CD4-positive, alpha-beta T cell treated with Interleukin-15 for 4 hours (primary cell): ENCODE data around the gene DUSP18.

ENCODE experiments used
- DNase-seq: peaks from one replicate; pipeline ENCODE4 v3.0.0-alpha.2; 2020; ENCODE audit warnings: low spot score

Gene DUSP18

GRCh38 chr22:30667494-30668385, at the start of gene DUSP18:
DUSP18 (minus strand) TSS chr22:30667875; CDS start chr22:30664003, 3,872 bp downstream.
- peak; percentile 96 for DNase-seq

GRCh38 chr22:30714062-30714461, 46.4 kb upstream of the DUSP18 start:
- DNase-seq = no peak

GRCh38 chr22:30712094-30712493, 44.4 kb upstream of the DUSP18 start:
- no peak for DNase-seq

- peak; percentile 53 for DNase-seq
These were observed 42.3 kb upstream of the DUSP18 start for GRCh38 chr22:30709980-30710379.

- DNase-seq = no peak
These were observed 38.3 kb upstream of the DUSP18 start for GRCh38 chr22:30705710-30706651.

- DNase-seq = no peak
These were observed 37.3 kb upstream of the DUSP18 start for GRCh38 chr22:30704978-30705377.

- no peak for DNase-seq
These were observed 35.2 kb upstream of the DUSP18 start for GRCh38 chr22:30702856-30703255.

GRCh38 chr22:30701872-30702271, 34.2 kb upstream of the DUSP18 start:
- no peak for DNase-seq

- DNase-seq = no peak
These were observed 30.3 kb upstream of the DUSP18 start for GRCh38 chr22:30697975-30698374.

GRCh38 chr22:30695871-30696655, 28.4 kb upstream of the DUSP18 start:
- no peak for DNase-seq

- DNase-seq = no peak
These were observed 27.7 kb upstream of the DUSP18 start for GRCh38 chr22:30695351-30695851.

GRCh38 chr22:30694640-30695350, 27.1 kb upstream of the DUSP18 start, which contains the start of gene OSBP2:
OSBP2 (plus strand) TSS chr22:30694874; CDS start chr22:30694910, 36 bp downstream.
- peak; percentile 10 for DNase-seq

- DNase-seq = peak; percentile 45
These were observed 26.5 kb upstream of the DUSP18 start for GRCh38 chr22:30694171-30694639.

GRCh38 chr22:30691204-30691603, 23.5 kb upstream of the DUSP18 start:
- DNase-seq = no peak

- DNase-seq = no peak
These were observed 21.9 kb upstream of the DUSP18 start for GRCh38 chr22:30689622-30690021.

GRCh38 chr22:30687358-30687757, 19.7 kb upstream of the DUSP18 start:
- DNase-seq = no peak

GRCh38 chr22:30685178-30685577, 17.5 kb upstream of the DUSP18 start:
- DNase-seq = no peak

- no peak for DNase-seq
These were observed 14.2 kb upstream of the DUSP18 start for GRCh38 chr22:30681831-30682230.

- DNase-seq = no peak
These were observed 13.5 kb upstream of the DUSP18 start for GRCh38 chr22:30680991-30681770.
